Tibial nerve (tissue), 4 donors: Measurements from ENCODE around the gene TBC1D23.

Experiments used
- EP300 ChIP-seq, 2 donors: sonication (generic); formaldehyde crosslinking; IDR thresholded peaks; one replicate each; pipeline ENCODE4 v1.6.1; 2017; ENCODE audit warnings: antibody characterized with exemption in 2 of 2, mild to moderate bottlenecking in 1 of 2
- POLR2A ChIP-seq, 2 donors: fragments of 450-650 bp; IDR thresholded peaks; one replicate each; pipeline ENCODE4 v1.6.1; 2017; ENCODE audit warnings: antibody characterized with exemption in 2 of 2, mild to moderate bottlenecking in 2 of 2, moderate library complexity in 2 of 2
- TF ChIP-seq, protein P1 (sequence below), 5 experiments: fragments of 200-600 bp in 3 of 5; fragments of 450-650 bp in 2 of 5; sonication (generic) in 3 of 5; IDR thresholded peaks; one replicate each; pipeline ENCODE4 v1.5.1; 2016 to 2019; ENCODE audit warnings: antibody characterized with exemption in 5 of 5, mild to moderate bottlenecking in 3 of 5, moderate library complexity in 2 of 5

DNA sequence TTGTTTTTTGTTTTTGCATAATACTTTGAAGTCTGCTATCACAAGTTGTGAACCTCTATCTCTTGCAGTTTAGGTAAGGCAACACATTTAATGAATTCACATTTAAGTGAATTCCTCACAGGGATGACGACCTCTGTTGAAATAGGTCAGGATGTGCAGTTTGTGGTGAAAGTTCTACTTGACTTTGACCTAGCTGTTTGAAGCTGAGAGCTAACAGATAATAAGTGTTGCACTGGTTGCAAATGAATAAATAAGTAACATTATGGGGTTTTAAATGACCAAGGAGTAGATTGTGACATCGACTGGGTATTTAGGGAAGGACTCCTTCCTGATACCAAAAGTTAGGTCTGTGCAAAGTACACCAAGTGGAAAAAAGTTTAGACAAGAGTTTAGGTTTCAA lies 97.6 kb downstream of the TBC1D23 start:
- TF ChIP-seq, protein P1, sequence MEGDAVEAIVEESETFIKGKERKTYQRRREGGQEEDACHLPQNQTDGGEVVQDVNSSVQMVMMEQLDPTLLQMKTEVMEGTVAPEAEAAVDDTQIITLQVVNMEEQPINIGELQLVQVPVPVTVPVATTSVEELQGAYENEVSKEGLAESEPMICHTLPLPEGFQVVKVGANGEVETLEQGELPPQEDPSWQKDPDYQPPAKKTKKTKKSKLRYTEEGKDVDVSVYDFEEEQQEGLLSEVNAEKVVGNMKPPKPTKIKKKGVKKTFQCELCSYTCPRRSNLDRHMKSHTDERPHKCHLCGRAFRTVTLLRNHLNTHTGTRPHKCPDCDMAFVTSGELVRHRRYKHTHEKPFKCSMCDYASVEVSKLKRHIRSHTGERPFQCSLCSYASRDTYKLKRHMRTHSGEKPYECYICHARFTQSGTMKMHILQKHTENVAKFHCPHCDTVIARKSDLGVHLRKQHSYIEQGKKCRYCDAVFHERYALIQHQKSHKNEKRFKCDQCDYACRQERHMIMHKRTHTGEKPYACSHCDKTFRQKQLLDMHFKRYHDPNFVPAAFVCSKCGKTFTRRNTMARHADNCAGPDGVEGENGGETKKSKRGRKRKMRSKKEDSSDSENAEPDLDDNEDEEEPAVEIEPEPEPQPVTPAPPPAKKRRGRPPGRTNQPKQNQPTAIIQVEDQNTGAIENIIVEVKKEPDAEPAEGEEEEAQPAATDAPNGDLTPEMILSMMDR (IDR thresholded peaks at IDR 0.05): no peak
- TF ChIP-seq EP300 (IDR thresholded peaks at IDR 0.05) (no peak), POLR2A (IDR thresholded peaks at IDR 0.05) (no peak)
